PC-9 (cell line): ENCODE data around the gene DNAAF3. TPM values are rescaled to one million over a fixed set of nuclear protein-coding genes. Genes with fewer than 3 reads are reported as not detected.

Experiments
- BruUV-seq: library from RNA; stranded (reverse); fragments of 400-500 nt; replicated peaks from 2 replicates; lab custom pipeline; 2021; lab: Mats Ljungman, UMichigan
- CTCF ChIA-PET: fragments of 300-600 bp; sonication (Branson Sonifier 250); formaldehyde crosslinking; loops from one replicate; lab custom pipeline; 2022; ENCODE audit warnings: antibody characterized with exemption; lab: Charles Lee
- POLR2A ChIA-PET: fragments of 300-600 bp; sonication (Branson Sonifier 250); formaldehyde crosslinking; loops from one replicate; lab custom pipeline; 2022; ENCODE audit warnings: antibody characterized with exemption; ENCODE audit not compliant: unreplicated experiment; lab: Charles Lee
- DNase-seq, 2 experiments: peaks; one replicate each; pipeline versions ENCODE4 v3.0.0 to v3.0.0-alpha.2; 2015 to 2022; ENCODE audit warnings: mixed read lengths in 1 of 2
- H2AFZ ChIP-seq: fragments of 200-600 bp; sonication (generic); 2 replicates; pipeline ENCODE4 v1.8.1; 2017; ENCODE audit warnings: antibody characterized with exemption
- H3F3A ChIP-seq: fragments of 200-600 bp; sonication (generic); 2 replicates; pipeline ENCODE4 v1.8.1; 2017; ENCODE audit warnings: antibody characterized with exemption, mild to moderate bottlenecking, low read depth; ENCODE audit not compliant: insufficient read depth
- H3K27ac ChIP-seq: fragments of 200-600 bp; sonication (generic); 2 replicates; pipeline ENCODE4 v1.6.1; 2016; ENCODE audit warnings: mixed run types
- H3K27me3 ChIP-seq: fragments of 200-600 bp; sonication (generic); 2 replicates; pipeline ENCODE4 v1.6.1; 2016; ENCODE audit warnings: low read depth, mixed run types; ENCODE audit not compliant: insufficient read depth
- H3K36me3 ChIP-seq: fragments of 200-600 bp; sonication (generic); 2 replicates; pipeline ENCODE4 v1.6.1; 2016; ENCODE audit warnings: low read depth, mixed run types
- H3K4me1 ChIP-seq: fragments of 200-600 bp; sonication (generic); replicated peaks from 2 replicates; pipeline ENCODE4 v1.6.1; 2016; ENCODE audit warnings: mixed run types; ENCODE audit not compliant: insufficient read depth
- H3K4me2 ChIP-seq: fragments of 200-600 bp; sonication (generic); 2 replicates; pipeline ENCODE4 v1.6.1; 2017; ENCODE audit warnings: mixed run types
- H3K4me3 ChIP-seq: fragments of 200-600 bp; sonication (generic); 2 replicates; pipeline ENCODE4 v1.6.1; 2016; ENCODE audit warnings: mixed run types
- H3K79me2 ChIP-seq: fragments of 200-600 bp; sonication (generic); 2 replicates; pipeline ENCODE4 v1.6.1; 2017; ENCODE audit warnings: low read depth, mixed run types
- H3K9me2 ChIP-seq: fragments of 200-600 bp; sonication (generic); 2 replicates; pipeline ENCODE4 v1.8.1; 2017; ENCODE audit warnings: mild to moderate bottlenecking; ENCODE audit not compliant: insufficient read depth
- H3K9me3 ChIP-seq: fragments of 200-600 bp; sonication (generic); 2 replicates; pipeline ENCODE4 v1.8.1; 2016; ENCODE audit warnings: low read depth; ENCODE audit not compliant: insufficient read depth
- H4K20me1 ChIP-seq: fragments of 200-600 bp; sonication (generic); 2 replicates; pipeline ENCODE4 v1.8.1; 2017; ENCODE audit not compliant: insufficient read depth
- EZH2 ChIP-seq: fragments of 200-600 bp; sonication (generic); IDR thresholded peaks from 2 replicates; pipeline ENCODE4 v1.8.0; 2017; ENCODE audit warnings: antibody characterized with exemption, low read depth
- intact Hi-C: fragments of 100-400 bp; cut with micrococcal nuclease; formaldehyde crosslinking; loops from one replicate; pipeline ENCODE4 v1.10.0; 2022; ENCODE audit not compliant: unreplicated experiment
- total RNA-seq: library from RNA; stranded (reverse); gene quantifications from 2 replicates; pipeline ENCODE4 v1.2.3, GENCODE V29; 2021
- TF ChIP-seq, protein P1 (sequence below): fragments of 200-600 bp; sonication (generic); conservative IDR thresholded peaks from 2 replicates; pipeline ENCODE4 v1.6.1; 2017; ENCODE audit warnings: mixed run types, antibody characterized with exemption, mild to moderate bottlenecking, moderate library complexity

DNAAF3 gene
- total RNA-seq, 1 experiment from 2014 or later, result 51.8 TPM

- Histone ChIP-seq H4K20me1 (no peaks in the 10 kb centered on the region), H3K27me3 (no peaks in the 10 kb centered on the region; the same call in 1 of the 2 replicates), H3K9me3 (no peaks in the 10 kb centered on the region), H3F3A (peaks cover 22% of the 10 kb centered on the region; the same call in 1 of the 2 replicates), H3K27ac (no peak overlapping the region), H2AFZ (no peak overlapping the region), H3K9me2 (no peaks in the 10 kb centered on the region), H3K79me2 (no peaks in the 10 kb centered on the region), H3K4me1 (no peaks in the 10 kb centered on the region), H3K36me3 (no peaks in the 10 kb centered on the region), H3K4me3 (no peak overlapping the region), H3K4me2 (no peak overlapping the region)
- intact Hi-C loops, result no loop called here
- DNase-seq, result no peak
- TF ChIP-seq, protein P1, sequence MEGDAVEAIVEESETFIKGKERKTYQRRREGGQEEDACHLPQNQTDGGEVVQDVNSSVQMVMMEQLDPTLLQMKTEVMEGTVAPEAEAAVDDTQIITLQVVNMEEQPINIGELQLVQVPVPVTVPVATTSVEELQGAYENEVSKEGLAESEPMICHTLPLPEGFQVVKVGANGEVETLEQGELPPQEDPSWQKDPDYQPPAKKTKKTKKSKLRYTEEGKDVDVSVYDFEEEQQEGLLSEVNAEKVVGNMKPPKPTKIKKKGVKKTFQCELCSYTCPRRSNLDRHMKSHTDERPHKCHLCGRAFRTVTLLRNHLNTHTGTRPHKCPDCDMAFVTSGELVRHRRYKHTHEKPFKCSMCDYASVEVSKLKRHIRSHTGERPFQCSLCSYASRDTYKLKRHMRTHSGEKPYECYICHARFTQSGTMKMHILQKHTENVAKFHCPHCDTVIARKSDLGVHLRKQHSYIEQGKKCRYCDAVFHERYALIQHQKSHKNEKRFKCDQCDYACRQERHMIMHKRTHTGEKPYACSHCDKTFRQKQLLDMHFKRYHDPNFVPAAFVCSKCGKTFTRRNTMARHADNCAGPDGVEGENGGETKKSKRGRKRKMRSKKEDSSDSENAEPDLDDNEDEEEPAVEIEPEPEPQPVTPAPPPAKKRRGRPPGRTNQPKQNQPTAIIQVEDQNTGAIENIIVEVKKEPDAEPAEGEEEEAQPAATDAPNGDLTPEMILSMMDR, result no peak
- no peak for TF ChIP-seq EZH2
- BruUV-seq, result no TSS peak
- ChIA-PET POLR2A (interaction anchor here (0.7 kb wide), 1 partner anchor 97 kb away, joined by 7 read pairs; no protein-coding TSS in a partner anchor), CTCF (interaction anchor here (0.6 to 0.7 kb wide), 2 partner anchors 12 to 22 kb away, joined by 3 to 13 read pairs; no protein-coding TSS in a partner anchor)
These were observed 35.0 kb downstream of the DNAAF3 start for GRCh38 chr19:55131421-55131820.

GRCh38 chr19:55119053-55119452 lies 47.4 kb downstream of the DNAAF3 start:
- no peak for DNase-seq
- ChIA-PET POLR2A (no interaction called here), CTCF (no interaction called here)
- peaks cover 27% of the 10 kb centered on the region for H4K20me1 ChIP-seq
- no peak overlapping the region for H2AFZ ChIP-seq
- H3K9me2 ChIP-seq, result no peaks in the 10 kb centered on the region
- no peaks in the 10 kb centered on the region for H3K36me3 ChIP-seq
- H3K79me2 ChIP-seq, result peaks cover 30% of the 10 kb centered on the region
- H3K4me2 ChIP-seq, result peak overlapping the region; percentile 91; the same call in 1 of the 2 replicates
- peaks cover 12% of the 10 kb centered on the region for H3K27me3 ChIP-seq
- intact Hi-C loops, result no loop called here
- H3K9me3 ChIP-seq, result no peaks in the 10 kb centered on the region
- TF ChIP-seq, protein P1, result no peak
- TF ChIP-seq EZH2, result no peak
- H3K27ac ChIP-seq, result no peak overlapping the region
- peak overlapping the region; percentile 59; the same call in 1 of the 2 replicates for H3K4me3 ChIP-seq
- BruUV-seq, result no TSS peak
- peaks cover 22% of the 10 kb centered on the region for H3K4me1 ChIP-seq
- peaks cover 18% of the 10 kb centered on the region for H3F3A ChIP-seq

DNA sequence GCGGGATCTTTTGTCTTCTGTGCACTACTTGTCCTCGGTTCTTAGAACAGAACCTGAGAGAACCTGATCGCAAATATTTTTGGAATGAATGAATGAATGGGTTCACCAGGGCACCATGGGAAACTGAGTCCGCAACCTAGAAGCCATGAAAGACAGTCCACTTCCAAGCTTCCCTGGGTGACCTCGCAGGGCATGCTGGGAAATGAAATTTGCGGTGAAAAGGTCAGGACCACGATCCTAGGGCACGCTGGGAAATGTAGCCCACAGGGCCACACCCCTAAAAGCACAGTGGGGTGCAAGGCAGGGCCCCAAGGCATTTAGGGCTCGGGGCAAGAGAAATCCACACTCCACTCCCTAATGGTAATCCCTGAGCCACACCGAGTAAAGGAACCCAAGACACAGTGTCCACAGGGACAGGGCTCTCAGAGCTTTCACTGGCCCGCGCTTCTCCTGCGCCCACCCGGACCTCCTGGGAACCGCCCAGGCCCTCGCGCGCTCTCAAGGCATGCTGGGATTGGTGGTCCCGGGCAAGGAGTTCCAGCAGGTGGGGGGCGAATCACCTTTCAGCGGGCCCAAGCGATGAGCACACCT lies 47.9 kb downstream of the DNAAF3 start:
- DNase-seq, result peak in 1 of 2 experiments; percentile 49
- no peaks in the 10 kb centered on the region for H3K9me3 ChIP-seq
- peaks cover 31% of the 10 kb centered on the region for H4K20me1 ChIP-seq
- peaks cover 22% of the 10 kb centered on the region for H3K4me1 ChIP-seq
- peak overlapping the region; percentile 80 for H2AFZ ChIP-seq
- H3K27me3 ChIP-seq, result peaks cover 6% of the 10 kb centered on the region
- peaks cover 36% of the 10 kb centered on the region for H3K79me2 ChIP-seq
- H3K4me3 ChIP-seq, result peak overlapping the region; percentile 59
- ChIA-PET POLR2A (interaction anchor here (0.5 to 1.0 kb wide), 4 partner anchors 16 to 655 kb away, joined by 3 to 21 read pairs (median 14); partner anchors contain the start of gene LENG9), CTCF (interaction anchor here (0.6 kb wide), 1 partner anchor 29 kb away, joined by 3 read pairs; no protein-coding TSS in a partner anchor)
- peak overlapping the region; percentile 91 for H3K4me2 ChIP-seq
- TF ChIP-seq, protein P1, result no peak
- TF ChIP-seq EZH2, result no peak
- intact Hi-C loops, result no loop called here
- H3K27ac ChIP-seq, result peak overlapping the region; percentile 47
- H3K36me3 ChIP-seq, result no peaks in the 10 kb centered on the region
- no peaks in the 10 kb centered on the region for H3K9me2 ChIP-seq
- BruUV-seq, result TSS peak; percentile 81
- peaks cover 18% of the 10 kb centered on the region for H3F3A ChIP-seq
